Endothelial cell (in vitro differentiated cells): Measurements from ENCODE around the gene NECAB3. TPM values are rescaled to one million over a fixed set of nuclear protein-coding genes. Genes with fewer than 3 reads are reported as not detected.
A peak's percentile ranks its signal among the peaks of the same experiment; 100 is the strongest.

Experiments
- DNase-seq: peaks from one replicate; pipeline ENCODE4 v3.0.0; 2021; ENCODE audit warnings: low spot score
- H3K27ac Mint-ChIP-seq: one replicate; pipeline ENCODE4 v1.8.0; 2021; ENCODE audit warnings: mixed read lengths, inconsistent platforms; ENCODE audit not compliant: unreplicated experiment
- H3K27me3 Mint-ChIP-seq: one replicate; pipeline ENCODE4 v1.8.0; 2021; ENCODE audit warnings: mild to moderate bottlenecking, moderate library complexity, mixed read lengths, inconsistent platforms; ENCODE audit not compliant: unreplicated experiment
- H3K36me3 Mint-ChIP-seq: one replicate; pipeline ENCODE4 v1.8.0; 2021; ENCODE audit warnings: mild to moderate bottlenecking, low read depth, mixed read lengths, inconsistent platforms; ENCODE audit not compliant: unreplicated experiment
- H3K4me1 Mint-ChIP-seq: one replicate; pipeline ENCODE4 v1.8.0; 2021; ENCODE audit warnings: mild to moderate bottlenecking, mixed read lengths, inconsistent platforms; ENCODE audit not compliant: unreplicated experiment
- H3K4me3 Mint-ChIP-seq: one replicate; pipeline ENCODE4 v1.8.0; 2021; ENCODE audit warnings: mild to moderate bottlenecking, mixed read lengths, inconsistent platforms; ENCODE audit not compliant: unreplicated experiment
- H3K9me3 Mint-ChIP-seq: one replicate; pipeline ENCODE4 v1.8.0; 2021; ENCODE audit warnings: mixed read lengths, inconsistent platforms; ENCODE audit not compliant: unreplicated experiment
- CTCF ChIP-seq: fragments of 200-600 bp; sonication (generic); IDR thresholded peaks from one replicate; pipeline ENCODE4 v1.5.0; 2021; ENCODE audit warnings: antibody characterized with exemption; ENCODE audit not compliant: unreplicated experiment
- total RNA-seq: library from RNA; stranded (reverse); fragmentation: NEBNext Ultra II Directional; extraction: Animal tissue kit (Norgen Biotek cat#: 25700); gene quantifications from one replicate; pipeline ENCODE4 v1.2.1, GENCODE V29; 2021; ENCODE audit not compliant: unreplicated experiment

The NECAB3 gene
- total RNA-seq, 1 donor from 2014 or later = 9.8 TPM

GRCh38 chr20:33660685-33661058 lies 13.6 kb downstream of the NECAB3 start:
- Mint-ChIP-seq H3K27me3 (peaks cover 27% of the 10 kb centered on the region), H3K27ac (no peak overlapping the region), H3K4me3 (no peak overlapping the region), H3K9me3 (no peaks in the 10 kb centered on the region), H3K36me3 (no peaks in the 10 kb centered on the region), H3K4me1 (peaks cover 12% of the 10 kb centered on the region)
- no peak for DNase-seq
- no peak for TF ChIP-seq CTCF

GRCh38 chr20:33660035-33660684 lies 14.1 kb downstream of the NECAB3 start:
- Mint-ChIP-seq H3K36me3 (no peaks in the 10 kb centered on the region), H3K27me3 (peaks cover 24% of the 10 kb centered on the region), H3K4me3 (no peak overlapping the region), H3K9me3 (no peaks in the 10 kb centered on the region), H3K27ac (no peak overlapping the region), H3K4me1 (peaks cover 12% of the 10 kb centered on the region)
- no peak for TF ChIP-seq CTCF
- no peak for DNase-seq

- Mint-ChIP-seq H3K4me3 (no peak overlapping the region), H3K27ac (no peak overlapping the region), H3K27me3 (peaks cover 19% of the 10 kb centered on the region), H3K36me3 (no peaks in the 10 kb centered on the region), H3K4me1 (peaks cover 9% of the 10 kb centered on the region), H3K9me3 (no peaks in the 10 kb centered on the region)
- TF ChIP-seq CTCF = no peak
- DNase-seq = no peak
These were observed 14.7 kb downstream of the NECAB3 start for GRCh38 chr20:33659341-33660034.

- peak overlapping the region; percentile 39 for H3K4me3 Mint-ChIP-seq
- no peaks in the 10 kb centered on the region for H3K9me3 Mint-ChIP-seq
- H3K4me1 Mint-ChIP-seq = peaks cover 7% of the 10 kb centered on the region
- DNase-seq = no peak
- H3K27ac Mint-ChIP-seq = no peak overlapping the region
- H3K27me3 Mint-ChIP-seq = peaks cover 16% of the 10 kb centered on the region
- TF ChIP-seq CTCF = no peak
- H3K36me3 Mint-ChIP-seq = no peaks in the 10 kb centered on the region
These were observed 15.3 kb downstream of the NECAB3 start for GRCh38 chr20:33658929-33659328.

GRCh38 chr20:33658510-33658909 lies 15.7 kb downstream of the NECAB3 start:
- no peak for DNase-seq
- peaks cover 16% of the 10 kb centered on the region for H3K27me3 Mint-ChIP-seq
- no peaks in the 10 kb centered on the region for H3K36me3 Mint-ChIP-seq
- no peaks in the 10 kb centered on the region for H3K9me3 Mint-ChIP-seq
- no peak for TF ChIP-seq CTCF
- no peak overlapping the region for H3K27ac Mint-ChIP-seq
- H3K4me1 Mint-ChIP-seq = peaks cover 7% of the 10 kb centered on the region
- no peak overlapping the region for H3K4me3 Mint-ChIP-seq
